ENCODE results near the gene PTPRN2.

Gene PTPRN2

GRCh38 chr7:157660971-157661610 is 926.5 kb downstream of the PTPRN2 start:
- no peak for DNase-seq (ENCODE audit: low read depth)

GRCh38 chr7:157658851-157659412 is 928.7 kb downstream of the PTPRN2 start:
- no peak for DNase-seq (ENCODE audit: low read depth)

- DNase-seq (ENCODE audit: low read depth) = no peak
Measured at GRCh38 chr7:157657741-157658740, 929.6 kb downstream of the PTPRN2 start.

DNA sequence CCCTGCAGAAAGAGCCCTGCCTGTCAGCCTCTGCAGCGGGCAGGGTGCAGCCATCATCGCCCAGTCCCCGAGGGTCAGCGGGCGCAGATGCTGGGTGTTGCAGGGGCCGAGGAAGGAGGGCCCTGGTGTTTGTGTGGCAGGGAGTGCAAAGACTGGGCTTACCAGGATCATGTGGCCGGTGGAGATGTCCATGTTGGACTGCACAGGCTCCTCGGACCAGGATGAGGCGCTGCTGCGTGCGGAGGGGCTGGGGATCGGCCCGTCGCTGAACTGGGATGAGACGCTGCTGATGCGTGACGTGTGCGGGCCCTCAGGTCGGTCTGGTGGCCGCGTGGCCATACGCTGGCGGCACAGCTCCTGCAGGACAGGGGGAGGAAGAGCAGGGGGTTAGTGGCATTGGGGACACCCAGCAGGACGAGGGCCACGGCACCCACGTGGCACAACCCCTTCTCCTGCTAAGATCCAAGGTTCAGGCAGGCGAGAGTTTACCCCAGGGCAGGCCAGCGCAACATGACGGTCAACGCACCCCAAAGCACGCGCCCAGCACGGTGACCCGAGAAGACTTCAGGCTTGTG is 931.3 kb downstream of the PTPRN2 start:
- DNase-seq (ENCODE audit: low read depth) = no peak

GRCh38 chr7:157654350-157654749 is 933.3 kb downstream of the PTPRN2 start:
- no peak for DNase-seq (ENCODE audit: low read depth)

DNA sequence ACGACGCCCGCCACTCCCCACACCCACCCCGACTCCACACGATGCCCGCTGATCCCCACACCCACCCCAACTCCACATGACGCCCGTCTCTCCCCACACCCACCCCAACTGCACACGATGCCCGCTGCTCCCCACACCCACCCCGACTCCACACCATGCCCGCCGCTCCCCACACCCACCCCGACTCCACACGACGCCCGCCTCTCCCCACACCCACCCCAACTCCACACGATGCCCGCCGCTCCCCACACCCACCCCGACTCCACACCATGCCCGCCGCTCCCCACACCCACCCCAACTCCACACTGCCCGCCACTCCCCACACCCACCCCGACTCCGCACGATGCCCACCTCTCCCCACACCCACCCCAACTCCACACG is 933.8 kb downstream of the PTPRN2 start:
- DNase-seq (ENCODE audit: low read depth) = no peak

DNA sequence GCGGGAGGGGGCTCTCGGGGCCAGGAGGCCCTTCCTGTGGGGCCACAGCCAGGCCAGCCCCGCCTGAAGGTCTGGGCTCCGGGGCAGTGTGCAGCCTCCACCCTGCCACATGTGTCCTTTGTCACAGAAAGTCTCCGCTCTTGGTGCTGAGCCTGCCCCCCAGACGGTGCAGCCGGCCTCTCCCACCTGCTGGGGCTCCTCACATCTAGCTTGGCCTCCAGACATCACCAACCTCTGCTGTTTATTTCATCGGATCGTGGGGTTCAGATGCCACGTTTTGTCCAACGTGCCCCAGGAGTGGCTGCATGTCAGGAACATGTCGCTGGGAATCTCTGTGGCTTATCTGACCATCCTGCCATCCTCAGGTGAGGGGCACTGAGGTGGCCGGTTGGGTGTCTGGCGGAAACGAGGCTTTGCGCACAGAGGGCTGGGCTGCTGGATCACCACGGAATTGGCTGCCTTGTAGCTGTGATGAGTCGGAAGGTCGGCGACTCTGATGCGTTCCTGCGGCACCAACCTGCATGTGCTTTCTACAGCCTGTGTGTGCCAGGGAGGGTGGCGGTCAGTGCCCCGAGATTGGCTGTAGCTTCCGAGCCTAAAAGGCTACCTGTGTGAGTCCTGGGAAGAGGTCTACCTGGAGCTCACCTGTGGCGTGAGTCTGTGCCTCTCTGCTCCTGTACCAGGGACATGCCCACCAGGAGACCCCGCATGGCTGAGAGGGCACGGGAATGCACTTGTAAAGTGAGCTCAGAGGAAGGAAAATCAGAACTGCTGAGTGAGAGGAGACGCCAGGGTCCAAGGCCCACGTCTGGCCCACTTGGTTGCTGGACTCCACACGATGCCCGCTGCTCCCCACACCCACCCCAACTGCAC is 934.4 kb downstream of the PTPRN2 start:
- no peak for DNase-seq (ENCODE audit: low read depth)

GRCh38 chr7:157652161-157652953 is 935.3 kb downstream of the PTPRN2 start:
- DNase-seq (ENCODE audit: low read depth) = no peak

- no peak for DNase-seq (ENCODE audit: low read depth)
Measured at GRCh38 chr7:157651366-157652160, 936.1 kb downstream of the PTPRN2 start.

DNA sequence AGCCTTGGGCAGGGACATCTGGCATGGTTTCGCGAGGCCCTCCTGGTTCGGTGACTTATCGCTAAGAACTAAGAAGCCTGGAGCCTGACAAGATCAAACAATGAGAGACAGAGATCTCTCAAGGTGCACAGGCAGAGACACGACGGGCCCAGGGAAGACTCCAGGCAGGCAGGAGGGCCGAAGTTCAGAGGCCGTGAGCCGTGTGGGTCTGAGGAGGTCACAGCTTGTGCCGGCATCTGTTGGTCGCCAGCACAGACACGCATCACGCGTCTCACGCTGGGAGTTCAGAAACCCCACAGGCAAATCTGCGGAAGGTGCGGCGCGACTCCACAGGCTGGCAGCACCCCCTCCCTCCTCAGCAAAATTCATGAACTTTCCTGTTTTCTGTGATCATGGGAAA is 936.8 kb downstream of the PTPRN2 start:
- no peak for DNase-seq (ENCODE audit: low read depth)

- DNase-seq (ENCODE audit: low read depth) = no peak
Measured at GRCh38 chr7:157650131-157650631, 937.4 kb downstream of the PTPRN2 start.

- no peak for DNase-seq (ENCODE audit: low read depth)
Measured at GRCh38 chr7:157646551-157646950, 941.1 kb downstream of the PTPRN2 start.

- no peak for DNase-seq (ENCODE audit: low read depth)
Measured at GRCh38 chr7:157645539-157645938, 942.1 kb downstream of the PTPRN2 start.

- DNase-seq (ENCODE audit: low read depth) = no peak
Measured at GRCh38 chr7:157644946-157645345, 942.7 kb downstream of the PTPRN2 start.

GRCh38 chr7:157643525-157643970 is 944.1 kb downstream of the PTPRN2 start:
- DNase-seq (ENCODE audit: low read depth) = no peak

DNA sequence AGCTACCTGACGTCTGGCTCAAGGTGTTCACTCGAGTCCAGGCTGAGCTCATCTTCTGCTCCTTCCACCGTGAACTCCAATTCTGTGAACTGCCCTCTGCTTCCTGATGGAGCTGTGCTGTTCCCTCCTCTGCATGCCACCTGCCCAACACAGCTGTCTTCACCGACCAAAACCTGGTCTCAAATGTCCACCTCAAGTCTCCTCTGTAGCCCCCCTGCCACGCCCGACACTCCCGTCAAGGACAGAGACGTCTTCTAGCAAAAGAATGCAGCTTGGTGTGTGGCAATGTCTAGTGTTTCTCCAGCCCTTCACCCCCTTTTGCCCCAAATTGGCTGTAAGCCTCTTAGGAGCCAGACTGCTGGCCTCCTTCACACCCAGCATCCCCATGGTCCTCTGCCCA is 945.8 kb downstream of the PTPRN2 start:
- DNase-seq (ENCODE audit: low read depth) = no peak

DNA sequence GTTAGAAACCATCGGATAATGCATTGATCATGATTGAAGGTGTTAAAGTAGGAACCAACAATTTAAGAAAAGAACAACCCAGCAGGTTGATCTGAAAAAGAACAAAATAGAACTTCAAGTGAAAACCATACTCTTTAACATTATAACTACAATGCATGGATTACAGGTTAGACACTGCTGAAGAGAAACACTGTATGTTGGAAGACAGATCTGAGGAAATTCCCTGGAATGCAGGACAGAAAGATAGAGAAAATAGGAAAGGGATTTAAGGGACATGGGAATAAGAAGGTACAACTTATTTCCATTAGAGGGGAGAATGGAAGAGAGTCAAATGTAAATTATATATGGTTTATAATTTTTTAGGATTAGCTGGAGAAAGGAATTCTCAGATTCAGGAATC is 947.5 kb downstream of the PTPRN2 start:
- no peak for DNase-seq (ENCODE audit: low read depth)

DNA sequence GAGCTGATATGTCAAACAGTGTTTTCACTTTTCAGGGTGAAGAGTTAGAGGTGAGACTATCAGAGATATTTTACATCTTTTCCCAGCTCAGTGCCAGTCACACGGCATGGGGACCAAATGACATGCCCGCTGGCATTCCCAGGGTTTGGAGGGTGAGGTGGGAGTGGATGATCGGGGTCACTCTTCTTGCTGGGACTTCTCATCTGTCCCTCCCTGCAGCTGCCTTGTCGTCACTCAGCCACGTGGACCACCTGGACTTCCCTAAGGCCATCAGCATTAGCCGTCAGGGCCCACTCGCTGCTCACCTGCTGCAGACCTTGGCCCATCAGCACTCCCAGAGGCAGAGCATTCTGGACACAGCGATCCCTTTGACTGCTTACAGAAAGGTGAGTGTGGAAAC is 949.1 kb downstream of the PTPRN2 start:
- DNase-seq (ENCODE audit: low read depth) = no peak

DNA sequence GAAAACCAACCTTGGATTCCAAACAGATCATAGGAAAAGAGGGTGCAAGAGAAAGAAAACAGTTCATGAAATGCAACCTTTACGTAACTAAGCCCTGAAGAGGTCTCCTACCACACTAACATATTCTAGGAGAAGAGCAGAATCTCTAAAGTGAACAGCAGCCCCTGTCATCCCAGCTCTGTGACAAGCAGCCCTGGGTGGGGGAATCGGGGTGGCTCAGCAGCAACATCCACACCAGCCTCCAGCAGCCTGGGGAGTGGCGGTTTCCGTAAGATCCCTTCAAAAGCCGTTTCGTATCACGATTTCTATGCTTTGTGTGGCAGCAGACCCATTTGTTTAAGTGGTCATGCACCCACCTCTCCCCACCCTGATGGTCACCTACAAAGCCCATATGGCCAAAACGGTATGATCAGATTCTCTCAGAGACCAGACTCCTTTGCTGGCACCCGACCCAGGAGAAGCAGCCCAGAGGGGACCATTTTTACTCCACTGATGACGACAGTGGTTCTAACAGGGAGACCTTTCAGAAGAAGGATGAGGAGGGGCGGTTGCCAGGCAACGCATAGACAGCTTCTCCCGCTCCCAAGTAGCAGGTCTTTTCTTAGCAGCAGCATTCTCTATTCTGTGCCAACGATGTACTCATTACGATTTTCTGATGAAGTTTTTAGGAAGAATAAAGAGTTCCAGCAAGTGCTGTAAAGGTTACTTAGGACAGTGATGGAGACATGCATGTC is 950.2 kb downstream of the PTPRN2 start:
- DNase-seq (ENCODE audit: low read depth) = no peak

Measured in CMK (cell line).